GM12864 (cell line): Measurements from ENCODE around the gene STK4.

Source experiments
- DNase-seq: peaks from one replicate; pipeline ENCODE4 v3.0.0-alpha.2; 2011; ENCODE audit warnings: low read depth
- H3K4me3 ChIP-seq: 2 replicates; pipeline ENCODE4 v1.5.1; 2011; ENCODE audit warnings: mild to moderate bottlenecking, low read depth, low read length, control low read depth
- CTCF ChIP-seq: IDR thresholded peaks from 2 replicates; pipeline ENCODE4 v1.5.1; 2011; ENCODE audit warnings: low read depth, mild to moderate bottlenecking, moderate library complexity, low read length, control low read depth, inconsistent platforms; ENCODE audit errors: missing control alignments

Gene STK4

GRCh38 chr20:44960103-44960852, 6.0 kb upstream of the STK4 start, which contains the start of gene TOMM34:
TOMM34 (minus strand) TSS chr20:44960397; CDS start chr20:44960333, 64 bp downstream.
- no peak for TF ChIP-seq CTCF
- peak within 1 kb of the TSS; percentile 90 for H3K4me3 ChIP-seq
- DNase-seq = no peak

GRCh38 chr20:44961011-44961869, 5.1 kb upstream of the STK4 start:
- H3K4me3 ChIP-seq = no peak overlapping the region
- DNase-seq = no peak
- TF ChIP-seq CTCF = no peak

GRCh38 chr20:44961870-44962267, 4.4 kb upstream of the STK4 start:
- no peak for TF ChIP-seq CTCF
- no peak for DNase-seq
- no peak overlapping the region for H3K4me3 ChIP-seq

- H3K4me3 ChIP-seq = no peak overlapping the region
- no peak for DNase-seq
- no peak for TF ChIP-seq CTCF
Observed at GRCh38 chr20:44962483-44962882, 3.8 kb upstream of the STK4 start.

GRCh38 chr20:44963325-44964215, 2.7 kb upstream of the STK4 start:
- no peak overlapping the region for H3K4me3 ChIP-seq
- TF ChIP-seq CTCF = no peak
- DNase-seq = no peak

GRCh38 chr20:44965651-44966029, 672 bp upstream of the STK4 start:
- TF ChIP-seq CTCF = no peak
- no peak for DNase-seq

More at GRCh38 chr20:44965651-44966029, 672 bp upstream of the STK4 start:
- H3K4me3 ChIP-seq = peak overlapping the region; percentile 82
